GM18498 (cell line): ENCODE results near the gene C17orf107.

ENCODE experiments used
- ATAC-seq: cut with Tn5 transposase; IDR thresholded peaks from one replicate; pipeline ENCODE4 v1.9.1; 2021; ENCODE audit warnings: mild to moderate bottlenecking, moderate library complexity; ENCODE audit not compliant: unreplicated experiment

The C17orf107 gene

DNA sequence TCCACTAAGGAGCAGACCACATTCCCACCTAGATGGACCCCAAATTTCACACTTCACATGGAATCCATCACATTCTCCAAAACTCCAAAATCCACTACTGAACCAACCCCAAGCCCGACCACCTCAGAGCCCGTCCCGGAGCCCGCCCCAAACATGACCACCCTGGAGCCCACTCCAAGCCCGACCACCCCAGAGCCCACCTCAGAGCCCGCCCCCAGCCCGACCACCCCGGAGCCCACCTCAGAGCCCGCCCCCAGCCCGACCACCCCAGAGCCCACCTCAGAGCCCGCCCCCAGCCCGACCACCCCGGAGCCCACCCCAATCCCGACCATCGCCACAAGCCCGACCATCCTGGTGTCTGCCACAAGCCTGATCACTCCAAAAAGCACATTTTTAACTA, 34.3 kb downstream of the C17orf107 start:
- ATAC-seq, result no peak

DNA sequence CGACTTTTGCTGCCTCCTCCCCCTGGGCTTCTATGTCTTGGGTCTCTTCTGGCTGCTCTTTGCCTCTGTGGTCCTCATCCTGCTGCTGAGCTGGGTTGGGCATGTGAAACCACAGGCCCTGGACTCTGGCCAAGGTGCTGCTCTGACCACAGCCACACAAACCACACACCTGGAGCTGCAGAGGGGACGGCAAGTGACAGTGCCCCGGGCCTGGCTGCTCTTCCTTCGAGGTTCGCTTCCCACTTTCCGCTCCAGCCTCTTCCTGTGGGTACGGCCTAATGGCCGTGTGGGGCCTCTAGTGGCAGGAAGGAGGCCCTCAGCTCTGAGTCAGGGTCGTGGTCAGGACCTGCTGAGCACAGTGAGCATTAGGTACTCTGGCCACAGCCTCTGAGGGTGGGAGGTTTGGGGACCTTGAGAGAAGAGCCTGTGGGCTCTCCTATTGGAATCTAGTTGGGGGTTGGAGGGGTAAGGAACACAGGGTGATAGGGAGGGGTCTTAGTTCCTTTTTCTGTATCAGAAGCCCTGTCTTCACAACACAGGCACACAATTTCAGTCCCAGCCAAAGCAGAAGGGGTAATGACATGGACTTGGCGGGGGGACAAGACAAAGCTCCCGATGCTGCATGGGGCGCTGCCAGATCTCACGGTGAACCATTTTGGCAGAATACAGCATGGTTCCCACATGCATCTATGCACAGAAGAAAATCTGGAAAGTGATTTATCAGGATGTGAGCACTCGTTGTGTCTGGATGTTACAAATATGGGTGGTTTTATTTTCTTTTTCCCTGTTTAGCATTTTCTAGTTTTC, 35.0 kb downstream of the C17orf107 start:
- no peak for ATAC-seq

DNA sequence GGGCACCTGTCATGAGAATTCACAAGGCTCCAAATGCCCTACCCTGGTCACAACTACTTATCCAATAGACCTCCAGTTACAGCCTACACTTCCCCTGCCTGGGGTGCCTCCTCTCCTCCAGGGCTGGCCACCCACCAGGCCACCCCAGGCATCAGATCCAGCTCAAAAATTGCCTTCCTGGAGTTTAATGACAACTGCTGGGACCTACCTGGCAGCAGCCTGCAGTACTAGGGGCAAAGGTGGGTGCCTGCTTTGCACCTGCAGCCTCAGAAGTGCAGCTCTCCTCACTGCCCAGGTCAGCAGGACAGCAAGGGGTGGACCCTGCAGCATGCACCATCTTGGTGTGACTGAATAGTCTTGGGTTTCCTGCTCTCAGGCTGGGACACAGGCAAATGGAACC, 36.3 kb downstream of the C17orf107 start:
- no peak for ATAC-seq

DNA sequence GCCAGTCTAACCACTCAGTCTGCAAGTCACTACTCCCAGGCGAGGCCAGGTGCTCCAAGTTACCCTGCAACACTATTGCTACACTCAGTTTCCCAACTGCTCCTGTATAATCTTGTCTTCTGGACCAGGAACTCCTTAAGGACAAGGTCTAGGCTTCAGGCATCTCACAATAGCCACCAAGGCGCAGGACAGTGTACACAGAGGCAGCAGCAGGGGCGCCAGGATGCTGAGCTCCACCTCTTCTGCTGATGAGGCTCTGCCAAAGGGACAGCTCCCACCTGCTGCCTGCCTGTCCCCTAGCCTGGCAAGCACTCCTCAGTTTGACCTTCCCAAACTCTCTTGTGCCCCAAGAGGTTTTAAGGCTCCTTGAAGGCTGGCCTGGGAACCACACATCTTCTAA, 37.1 kb downstream of the C17orf107 start:
- no peak for ATAC-seq

DNA sequence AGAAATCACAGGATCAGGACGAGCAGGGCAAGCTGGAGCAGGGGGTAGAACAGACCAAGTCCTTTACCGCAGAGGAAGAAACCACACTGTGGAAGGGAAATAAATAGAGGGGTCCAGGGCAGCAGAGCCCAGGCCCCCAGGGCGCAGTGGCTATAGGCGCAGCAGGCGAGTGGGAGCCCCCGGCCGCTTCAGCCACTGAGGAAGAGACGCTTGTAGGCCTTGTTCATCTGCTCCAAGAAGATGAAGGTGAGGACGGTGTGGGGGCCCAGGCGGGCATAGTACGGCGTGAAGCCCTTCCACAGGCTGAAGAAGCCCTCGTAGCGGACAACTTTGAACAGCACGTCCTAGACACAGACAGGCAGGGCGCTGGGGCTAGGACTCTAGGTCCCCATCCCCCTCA, 38.2 kb downstream of the C17orf107 start:
- no peak for ATAC-seq

DNA sequence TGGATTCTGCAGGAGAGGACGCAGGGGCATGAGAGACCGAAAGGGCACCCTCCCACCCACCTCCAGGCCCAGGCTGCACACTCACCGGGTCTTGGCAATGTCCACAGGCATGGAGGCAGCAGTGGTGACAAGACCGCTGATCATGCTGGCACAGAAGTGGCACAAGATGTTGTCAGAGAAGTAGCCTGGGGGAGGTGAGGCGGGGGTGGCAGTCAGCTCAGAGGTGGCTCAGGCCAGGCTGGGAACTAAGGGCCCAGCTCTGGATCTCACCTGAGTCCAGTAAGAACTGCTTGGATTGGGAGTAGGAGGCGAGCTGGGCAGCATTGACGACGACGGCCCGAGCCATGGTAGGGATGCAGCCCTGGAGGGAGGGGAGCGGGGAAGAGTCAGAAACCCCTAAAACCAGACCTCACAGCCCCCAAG, 38.7 kb downstream of the C17orf107 start:
- no peak for ATAC-seq

DNA sequence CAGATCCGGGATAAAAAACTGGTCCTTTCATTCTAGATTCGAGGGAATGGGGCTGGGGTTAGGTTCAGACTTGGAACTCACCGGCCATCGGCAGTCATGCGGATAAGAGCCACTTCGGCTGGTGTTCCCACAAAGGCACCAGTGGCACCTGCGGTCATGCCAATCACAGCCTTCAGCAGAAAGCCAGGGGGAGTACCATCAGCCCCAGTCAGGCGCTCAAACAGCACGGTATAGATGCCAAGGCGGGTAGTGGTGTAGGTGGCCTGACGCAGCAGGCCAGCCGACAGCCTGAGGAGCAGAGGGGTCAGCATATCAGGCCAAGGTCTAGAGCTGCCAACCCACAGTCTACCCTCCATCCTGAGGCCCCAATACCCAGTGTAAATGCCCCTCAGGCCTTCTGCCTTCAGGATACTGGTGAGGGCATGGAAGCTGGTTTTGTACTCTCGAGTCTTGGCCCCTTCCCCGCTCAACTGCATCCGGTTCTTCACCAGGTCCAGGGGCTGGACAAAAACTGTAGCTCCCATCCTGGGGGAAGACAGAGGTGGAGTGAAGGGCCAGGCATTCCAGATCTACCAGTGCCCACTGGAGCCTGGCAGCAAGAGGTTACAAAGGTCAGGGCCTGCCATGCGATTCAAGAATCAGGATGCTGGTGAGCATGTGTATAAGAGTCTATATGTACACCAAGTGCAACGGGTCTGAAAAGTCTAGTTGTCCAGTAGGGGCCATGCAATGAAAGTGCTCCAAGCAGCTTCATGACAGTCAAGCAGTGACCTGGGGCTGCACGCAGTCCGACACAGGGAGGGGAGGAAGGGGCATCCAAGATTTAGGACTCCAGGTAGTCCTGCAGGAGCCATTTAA, 39.6 kb downstream of the C17orf107 start:
- no peak for ATAC-seq

DNA sequence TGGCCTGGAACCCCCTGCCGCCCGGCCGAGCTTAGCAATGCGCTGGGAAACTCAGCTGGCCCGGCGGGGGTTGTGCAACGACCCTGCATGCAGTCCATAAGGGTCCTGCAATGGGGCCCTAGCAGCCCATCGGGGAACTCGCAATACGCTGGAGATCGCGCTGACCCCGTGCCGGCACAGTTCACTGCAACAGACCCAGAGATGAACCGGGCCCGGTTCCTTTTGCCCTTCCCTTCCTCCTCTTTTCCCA, 40.1 kb downstream of the C17orf107 start:
- peak; percentile 15 for ATAC-seq

DNA sequence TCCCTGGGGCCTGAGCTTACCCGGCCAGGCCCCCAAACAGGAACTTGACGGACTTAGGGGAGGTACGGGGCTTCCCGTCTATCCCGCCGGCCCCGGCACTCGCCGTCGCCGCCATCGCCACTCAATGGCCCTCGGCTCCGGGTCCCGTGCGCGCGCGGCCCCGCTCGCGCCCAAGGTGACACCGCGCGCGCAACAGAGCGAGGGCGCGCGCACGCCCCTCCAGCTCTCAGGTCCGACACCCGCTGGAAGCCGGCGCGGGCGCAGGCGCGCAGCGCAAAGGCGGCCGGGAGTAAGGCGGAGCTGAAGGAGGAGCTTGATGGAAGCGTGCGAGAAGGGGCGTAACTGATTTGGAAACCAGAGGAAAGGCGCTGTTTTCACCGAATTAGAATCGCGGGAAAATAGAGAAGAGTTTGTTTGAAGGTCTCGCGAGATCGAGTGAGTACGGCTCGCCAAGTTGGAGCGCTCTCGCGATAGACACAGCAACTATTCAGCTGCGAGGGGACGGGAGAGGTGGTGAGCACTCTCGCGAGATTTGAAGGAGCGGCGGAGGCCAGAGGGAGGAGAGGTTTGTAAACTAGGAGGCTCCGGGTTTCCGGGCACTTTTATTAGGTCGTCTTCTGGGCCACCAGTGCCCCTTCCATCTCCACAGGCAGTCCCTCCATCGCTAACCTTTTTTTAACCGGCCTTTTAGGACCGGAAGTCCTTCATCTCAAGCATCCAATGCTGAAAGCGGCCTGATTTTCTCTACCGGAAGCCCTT, 40.6 kb downstream of the C17orf107 start, which contains the start of the genes RNF167 and SLC25A11:
TSS of gene RNF167 (plus strand) at position 473 of the 759 bp plus-strand sequence. CDS start 642 bp downstream, outside the sequence.
TSS of gene SLC25A11 (minus strand) at position 251 of the 759 bp plus-strand sequence. CDS start at position 115, 136 bp downstream.
- ATAC-seq, result peak; percentile 74

DNA sequence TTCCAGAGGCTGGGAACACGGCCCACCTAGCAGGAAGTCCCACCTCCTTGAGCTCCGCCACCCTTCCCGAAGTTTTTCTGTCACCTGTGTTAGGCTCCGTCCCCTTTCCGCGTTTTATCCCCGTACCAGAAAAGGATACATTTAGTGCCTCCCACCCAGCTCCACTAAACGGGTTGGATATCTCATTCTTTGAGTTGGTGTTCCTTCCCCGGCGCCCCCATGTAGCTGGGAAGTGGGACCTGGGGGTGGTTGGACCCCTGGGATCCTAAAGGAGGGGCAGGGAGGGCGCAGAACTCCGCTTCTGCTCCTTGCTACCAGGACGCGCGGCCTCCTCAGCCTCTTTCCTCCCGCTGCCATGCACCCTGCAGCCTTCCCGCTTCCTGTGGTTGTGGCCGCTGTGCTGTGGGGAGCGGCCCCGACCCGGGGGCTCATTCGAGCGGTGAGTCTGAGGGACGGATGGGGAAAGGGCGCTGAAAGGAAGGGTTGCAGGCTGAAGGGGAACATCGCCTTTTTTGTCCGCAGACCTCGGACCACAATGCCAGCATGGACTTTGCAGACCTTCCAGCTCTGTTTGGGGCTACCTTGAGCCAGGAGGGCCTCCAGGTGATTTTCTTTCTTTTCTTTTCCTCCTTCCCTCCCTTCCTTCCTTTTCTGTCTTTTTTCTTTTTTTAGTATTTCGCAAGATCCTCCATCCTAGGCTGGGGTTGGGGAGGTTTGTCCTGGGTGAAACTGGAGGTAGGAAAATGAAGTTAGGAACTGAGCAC, 41.4 kb downstream of the C17orf107 start:
- no peak for ATAC-seq

DNA sequence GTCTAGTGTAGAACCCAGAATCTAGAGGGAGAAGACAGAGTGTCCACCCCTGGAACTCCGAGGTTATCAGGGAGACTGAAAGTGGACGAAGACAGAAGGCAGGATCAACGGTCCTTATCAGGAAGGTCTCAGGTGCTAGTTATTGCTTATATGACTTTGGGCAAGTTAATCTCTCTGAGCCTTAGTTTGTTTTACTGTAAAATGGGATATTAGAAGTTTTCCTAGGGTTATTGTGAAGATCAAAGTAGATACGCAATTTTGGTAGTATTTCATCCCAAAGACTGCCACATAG, 41.9 kb downstream of the C17orf107 start:
- no peak for ATAC-seq

DNA sequence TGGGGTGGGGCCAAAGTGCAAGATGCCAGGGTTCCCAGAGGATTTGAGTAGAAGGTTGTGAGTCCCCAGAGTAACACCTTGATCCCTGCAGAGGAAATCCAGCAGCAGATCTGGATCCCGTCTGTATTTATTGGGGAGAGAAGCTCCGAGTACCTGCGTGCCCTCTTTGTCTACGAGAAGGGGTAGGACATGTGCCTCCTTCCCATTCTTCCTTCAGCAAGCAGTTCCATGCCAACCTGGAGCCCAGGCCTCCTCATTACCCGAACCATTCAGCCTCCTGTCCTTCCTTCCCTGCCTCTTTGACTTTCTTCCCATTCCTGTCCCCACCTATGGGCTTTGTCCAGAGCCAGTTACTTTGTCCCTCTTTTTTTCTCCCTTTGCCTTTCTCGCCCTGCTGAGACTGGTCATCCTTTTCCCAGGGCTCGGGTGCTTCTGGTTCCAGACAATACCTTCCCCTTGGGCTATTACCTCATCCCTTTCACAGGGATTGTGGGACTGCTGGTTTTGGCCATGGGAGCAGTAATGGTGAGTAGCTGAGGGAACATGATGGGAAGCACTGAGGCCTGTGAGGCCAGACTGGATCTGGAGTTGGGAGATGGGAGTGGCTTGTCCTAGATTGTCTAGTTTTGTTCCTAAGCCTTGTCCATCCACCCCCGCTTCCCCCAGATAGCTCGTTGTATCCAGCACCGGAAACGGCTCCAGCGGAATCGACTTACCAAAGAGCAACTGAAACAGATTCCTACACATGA, 43.6 kb downstream of the C17orf107 start:
- ATAC-seq, result no peak

DNA sequence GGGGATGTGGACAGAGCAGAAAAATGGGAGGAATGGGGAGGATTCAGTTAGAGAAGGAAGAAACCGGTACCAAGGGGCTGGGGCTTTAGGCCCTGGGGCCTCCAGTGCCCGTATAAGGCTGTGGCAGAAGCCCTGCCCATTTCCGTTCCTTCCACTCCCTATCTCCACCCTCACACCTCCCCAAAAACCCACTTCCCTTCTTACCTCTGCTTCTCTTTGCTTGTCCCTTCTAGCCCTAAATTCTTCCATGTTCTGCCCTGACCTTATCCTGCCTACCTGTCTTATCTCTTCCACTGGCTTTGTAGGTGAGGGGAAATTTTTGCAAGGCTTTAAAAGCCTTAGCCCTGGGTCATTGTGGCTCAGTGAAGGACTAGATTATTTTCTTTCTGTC, 44.8 kb downstream of the C17orf107 start:
- ATAC-seq, result no peak

DNA sequence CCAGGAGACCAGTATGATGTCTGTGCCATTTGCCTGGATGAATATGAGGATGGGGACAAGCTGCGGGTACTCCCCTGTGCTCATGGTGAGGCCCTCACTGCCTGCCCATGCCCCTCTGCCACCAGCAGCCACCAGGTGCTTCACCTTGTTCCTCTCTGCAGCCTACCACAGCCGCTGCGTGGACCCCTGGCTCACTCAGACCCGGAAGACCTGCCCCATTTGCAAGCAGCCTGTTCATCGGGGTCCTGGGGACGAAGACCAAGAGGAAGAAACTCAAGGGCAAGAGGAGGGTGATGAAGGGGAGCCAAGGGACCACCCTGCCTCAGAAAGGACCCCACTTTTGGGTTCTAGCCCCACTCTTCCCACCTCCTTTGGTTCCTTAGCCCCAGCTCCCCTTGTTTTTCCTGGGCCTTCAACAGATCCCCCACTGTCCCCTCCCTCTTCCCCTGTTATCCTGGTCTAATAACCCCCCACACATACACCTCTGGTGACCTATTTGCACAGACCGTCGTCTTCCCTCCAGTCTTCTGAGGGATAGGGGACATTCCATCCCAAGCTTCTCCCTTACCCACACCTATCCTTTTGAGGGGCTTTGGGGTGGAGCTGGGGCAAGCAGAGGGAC, 45.3 kb downstream of the C17orf107 start:
- ATAC-seq, result no peak

DNA sequence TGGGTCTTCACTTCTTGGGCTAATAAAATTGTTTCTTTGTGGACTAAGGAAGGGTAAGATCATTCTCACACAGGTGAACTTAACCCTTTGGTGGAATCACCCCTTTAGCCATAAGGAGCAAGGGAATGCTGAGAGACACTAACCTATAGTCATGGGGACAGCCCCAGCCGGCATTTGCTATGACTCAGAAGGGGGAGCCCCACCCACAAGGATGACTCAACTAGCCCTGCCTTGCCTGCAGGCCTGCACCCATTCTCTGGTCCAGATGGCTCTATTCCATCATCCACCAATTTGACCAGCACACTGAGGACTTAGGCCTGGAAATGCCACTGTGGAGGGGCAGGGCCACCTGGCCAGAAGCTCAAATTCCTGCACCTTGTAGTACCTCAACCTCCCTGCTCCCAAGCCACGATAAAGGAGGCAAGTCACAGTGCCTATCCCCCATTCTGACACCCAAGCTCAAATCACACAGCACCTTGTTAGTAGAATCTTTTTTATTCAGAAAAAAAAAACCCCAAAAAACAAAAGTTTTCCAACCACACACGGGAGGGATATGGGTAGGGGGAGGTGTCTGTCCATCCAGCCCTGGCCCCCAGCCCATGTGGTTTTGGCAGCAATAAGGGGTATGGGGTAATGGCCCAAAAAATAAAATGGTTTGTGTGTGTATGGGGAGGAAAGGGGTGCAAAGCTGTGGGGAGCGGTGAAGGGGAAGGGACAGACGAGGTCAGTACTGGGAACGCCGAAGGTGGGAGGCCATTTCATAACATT, 46.0 kb downstream of the C17orf107 start:
- ATAC-seq, result no peak

DNA sequence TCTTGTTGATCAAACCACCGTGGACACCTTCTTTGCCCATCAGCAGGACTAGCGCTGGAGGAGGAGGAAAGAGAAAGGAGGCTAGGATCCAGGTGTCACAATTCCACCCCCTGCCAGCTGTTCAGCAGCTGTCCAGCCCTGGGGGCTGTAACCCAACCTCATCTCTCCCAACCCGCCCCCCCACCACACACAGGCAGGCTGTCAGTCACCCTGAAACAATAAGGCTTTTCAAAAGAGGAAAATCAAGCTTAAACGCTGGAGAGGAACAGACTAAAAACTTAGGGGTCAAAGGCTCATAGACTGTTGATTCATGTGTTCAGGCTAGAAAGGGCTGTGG, 46.6 kb downstream of the C17orf107 start:
- no peak for ATAC-seq

DNA sequence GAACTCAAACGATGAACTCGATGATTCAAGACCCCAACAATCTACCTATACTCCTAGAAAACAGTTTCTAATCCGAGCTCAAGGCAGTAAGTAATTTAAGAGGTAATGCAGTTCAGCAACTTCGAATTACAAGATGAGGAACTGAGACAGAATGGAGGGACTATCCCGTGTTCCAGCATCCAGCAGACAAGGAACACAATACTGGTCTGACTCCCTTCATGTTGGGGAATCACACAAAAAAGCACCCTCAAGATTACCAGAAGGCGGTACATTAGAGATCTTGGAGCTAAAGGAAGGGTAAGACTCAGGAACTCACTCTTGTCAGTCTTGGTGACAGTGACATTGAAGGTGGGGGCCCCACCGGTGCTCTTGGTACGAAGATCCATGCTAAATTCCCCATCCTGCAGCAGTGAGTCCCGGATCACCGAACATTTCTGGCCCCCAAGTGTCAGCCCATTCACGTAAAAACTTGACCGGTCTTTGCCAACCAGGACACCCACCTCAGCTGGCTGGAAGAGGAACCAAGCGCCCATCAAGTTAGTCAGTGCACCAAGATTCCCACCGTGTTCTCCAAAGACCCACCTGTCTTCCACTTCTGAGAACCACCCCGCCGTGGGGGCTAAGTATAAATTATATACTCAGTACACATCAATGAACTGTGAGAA, 47.1 kb downstream of the C17orf107 start:
- ATAC-seq, result no peak

DNA sequence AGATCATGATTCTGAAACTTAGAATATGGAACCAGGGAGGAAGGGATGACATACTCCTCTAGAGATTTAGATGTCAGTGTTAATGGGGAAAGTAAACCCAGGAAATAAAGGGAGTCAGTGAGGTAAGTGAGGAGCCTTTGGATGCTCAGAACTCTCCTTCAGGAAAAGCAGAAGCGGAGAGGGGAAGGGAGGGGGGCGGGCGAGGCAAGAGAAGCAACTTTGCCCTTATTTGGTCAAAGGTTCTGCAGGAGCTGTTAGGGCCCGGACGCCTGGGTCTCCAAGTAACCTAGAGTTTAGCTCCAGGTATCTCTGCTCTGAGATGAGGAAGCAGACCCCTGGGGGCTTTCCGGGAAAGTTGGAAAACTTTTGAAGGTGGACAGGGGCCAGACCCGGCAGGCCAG, 47.7 kb downstream of the C17orf107 start:
- no peak for ATAC-seq
